ENCODE results near the gene TNFRSF13B. TPM values are rescaled to one million over a fixed set of nuclear protein-coding genes. Genes with fewer than 3 reads are reported as not detected.
"Not testable (repeated sequence)": the region's sequence is repeated elsewhere in the genome, so short reads cannot be mapped to it uniquely, and the experiment has no call there.

The TNFRSF13B gene
- total RNA-seq, 1 donor from 2014 or later = not detected

DNA sequence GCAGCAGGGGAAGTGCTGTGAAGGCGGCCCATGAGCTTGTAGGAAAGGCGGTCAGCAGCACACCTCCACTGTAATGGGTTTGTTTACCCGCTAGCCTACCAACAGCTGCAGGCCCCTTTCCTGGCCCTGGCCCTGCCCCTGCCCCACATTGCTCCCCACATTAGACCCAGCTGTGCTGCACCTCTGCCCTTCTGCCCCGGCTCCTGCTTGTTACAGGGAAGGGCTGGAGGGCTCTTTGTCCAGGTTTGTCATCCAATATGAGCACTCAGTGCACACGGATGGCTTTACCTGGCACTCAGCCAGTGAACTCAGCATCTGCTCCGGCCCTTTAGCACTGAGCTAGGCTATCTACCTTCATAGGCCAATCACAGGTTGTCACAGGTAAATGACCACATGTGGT lies 36.0 kb upstream of the TNFRSF13B start:
- ATAC-seq; DNase-seq (ENCODE audit: low spot score): not testable (repeated sequence)

- ATAC-seq = not testable (repeated sequence)
These were observed 33.2 kb upstream of the TNFRSF13B start for GRCh38 chr17:17004997-17005614.

DNA sequence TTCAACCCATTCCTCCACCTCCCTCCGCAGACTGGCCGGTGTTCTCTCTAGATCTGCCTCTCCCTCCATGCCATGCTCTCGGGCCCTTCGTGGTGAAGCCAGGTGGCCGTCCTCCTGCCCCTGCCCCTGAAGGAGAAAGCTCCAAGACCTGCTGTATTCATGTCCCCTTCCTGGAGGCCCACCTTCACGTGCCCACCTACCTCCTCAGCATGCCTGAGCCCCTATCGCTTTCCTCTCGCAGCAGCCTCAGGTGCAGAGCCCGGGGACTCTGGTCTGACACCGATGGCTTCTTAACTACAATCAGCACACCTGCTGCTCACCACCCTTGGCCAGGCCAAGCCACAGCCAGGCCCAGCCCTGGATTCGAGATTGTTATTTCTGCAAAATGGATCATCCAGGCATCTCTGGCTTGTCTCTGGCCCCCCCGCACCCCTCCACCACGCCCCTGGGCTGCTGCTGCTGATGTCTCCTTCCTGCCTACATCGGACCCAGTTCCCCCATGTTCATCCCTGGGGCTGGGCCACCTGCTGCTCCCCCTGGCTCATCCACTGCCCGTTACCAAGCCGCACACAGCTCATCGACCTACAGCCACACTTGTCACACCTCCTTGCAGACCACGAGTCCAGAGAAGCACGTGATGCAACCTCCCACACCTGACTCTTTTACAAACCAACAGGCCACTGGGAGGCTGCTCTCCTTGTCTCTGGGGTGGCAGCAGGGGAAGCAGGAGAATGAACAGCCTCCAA lies 32.5 kb upstream of the TNFRSF13B start:
- DNase-seq (ENCODE audit: low spot score) (no peak), ATAC-seq (no peak)

More at GRCh38 chr17:17004997-17005614, 33.2 kb upstream of the TNFRSF13B start:
- DNase-seq (ENCODE audit: low spot score) = not testable (repeated sequence)

DNA sequence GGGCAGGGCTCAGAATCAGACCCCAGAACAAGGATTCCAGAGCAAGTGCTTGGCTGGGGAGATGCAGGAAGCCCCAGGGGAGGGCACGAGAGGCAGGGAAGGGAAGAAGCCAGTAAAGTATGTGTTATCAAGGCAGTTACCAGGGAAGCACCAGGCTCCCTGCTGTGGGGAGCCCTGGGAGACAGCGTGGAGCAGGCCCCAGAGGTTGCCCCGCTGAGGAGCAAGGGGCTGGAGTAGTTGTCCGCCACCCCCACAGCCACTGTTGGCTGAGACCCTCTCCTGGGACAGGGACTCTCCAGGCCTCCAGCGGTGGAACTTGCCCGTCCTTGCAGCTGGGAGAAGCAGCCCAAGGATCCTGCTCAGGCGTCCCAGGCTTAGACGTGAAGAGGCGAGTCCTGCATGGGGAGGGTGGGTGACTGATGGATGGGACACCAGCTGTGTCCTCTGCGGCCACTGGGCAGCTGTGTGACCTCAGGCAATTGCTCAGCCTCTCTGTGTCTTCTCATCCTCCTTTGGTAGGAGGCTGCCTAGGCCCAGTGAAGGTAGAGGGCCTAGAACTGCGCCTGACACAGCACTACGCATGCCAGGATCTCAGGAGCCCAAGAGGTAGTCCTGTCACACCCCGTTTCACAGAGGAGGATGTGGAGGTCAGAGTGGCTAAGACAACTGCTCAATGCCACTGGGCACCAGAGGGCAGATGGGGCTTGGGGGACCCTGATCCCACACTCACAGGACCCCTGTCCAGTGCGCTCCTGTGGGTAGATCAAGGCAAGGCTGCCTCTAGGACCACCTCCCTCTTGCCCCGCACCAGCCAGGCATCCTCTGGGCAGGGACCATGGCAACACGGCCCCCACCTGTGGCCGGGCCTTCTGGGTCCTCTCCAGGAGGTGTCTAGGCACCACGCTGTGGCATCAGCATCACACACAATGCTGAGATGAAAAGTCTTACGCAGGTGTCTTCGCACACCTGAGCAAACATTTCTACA lies 31.1 kb upstream of the TNFRSF13B start:
- DNase-seq (ENCODE audit: low spot score); ATAC-seq: not testable (repeated sequence)

DNA sequence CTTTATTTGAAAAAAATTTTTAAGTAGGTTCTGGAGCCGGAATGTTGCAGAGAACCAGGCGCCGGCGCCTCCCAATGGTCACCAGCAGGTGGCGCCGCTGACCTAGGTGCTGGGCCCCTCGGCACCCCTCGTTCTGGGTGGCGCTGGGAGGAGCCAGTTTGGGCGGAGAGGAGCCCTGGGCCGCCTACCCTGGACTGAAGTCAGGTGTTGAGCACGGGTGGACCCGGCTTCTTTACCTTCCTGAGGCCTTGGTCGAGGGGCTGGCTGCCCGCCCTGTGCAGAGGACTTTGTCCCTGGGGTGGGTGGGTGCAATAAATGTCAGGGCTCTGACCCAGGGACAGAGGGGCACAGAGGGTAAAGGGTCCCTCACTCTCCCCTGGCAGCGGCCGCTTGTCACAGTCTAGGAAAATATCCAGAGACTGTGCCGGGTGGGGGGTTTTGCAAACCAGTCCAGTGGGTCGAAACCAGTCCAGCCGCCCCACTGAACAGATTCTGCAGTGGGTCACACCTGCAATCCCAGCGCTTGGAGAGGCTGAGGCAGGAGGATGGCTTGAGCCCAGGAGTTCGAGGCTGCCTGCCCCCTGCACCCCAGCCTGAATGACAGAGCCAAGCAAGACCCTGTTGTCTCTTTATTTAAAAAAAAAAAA lies 30.1 kb upstream of the TNFRSF13B start:
- peak; percentile 91 for DNase-seq (ENCODE audit: low spot score)
- peak; percentile 96 for ATAC-seq

- DNase-seq (ENCODE audit: low spot score) = no peak
- peak; percentile 1 for ATAC-seq
These were observed 29.3 kb upstream of the TNFRSF13B start for GRCh38 chr17:17001076-17001777.

- ATAC-seq = no peak
- no peak for DNase-seq (ENCODE audit: low spot score)
These were observed 28.2 kb upstream of the TNFRSF13B start for GRCh38 chr17:16999931-17000625.

- DNase-seq (ENCODE audit: low spot score) (peak; percentile 62), ATAC-seq (peak; percentile 70)
These were observed 25.9 kb upstream of the TNFRSF13B start for GRCh38 chr17:16997514-16998429.

- not testable (repeated sequence) for DNase-seq (ENCODE audit: low spot score); ATAC-seq
These were observed 24.8 kb upstream of the TNFRSF13B start for GRCh38 chr17:16996726-16997125.

DNA sequence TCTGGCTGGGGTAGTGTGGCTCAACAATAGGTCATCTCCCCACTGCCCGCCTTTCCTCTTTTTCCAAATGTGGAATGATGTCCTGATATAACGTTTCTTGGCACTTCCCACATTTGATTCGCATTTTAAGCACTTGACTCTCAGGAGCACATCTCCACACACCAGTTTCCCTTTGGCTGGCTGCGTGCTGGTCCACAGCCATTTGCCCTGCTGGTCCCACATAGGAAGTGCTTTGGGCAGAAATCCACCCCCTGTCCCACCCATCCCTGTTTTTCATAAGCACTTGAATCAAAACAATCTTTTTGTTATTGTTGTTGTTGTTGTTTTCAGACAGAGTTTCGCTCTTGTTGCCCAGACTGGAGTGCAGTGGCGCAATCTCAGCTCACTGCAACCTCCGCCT lies 24.0 kb upstream of the TNFRSF13B start:
- ATAC-seq (no peak), DNase-seq (ENCODE audit: low spot score) (no peak)

DNA sequence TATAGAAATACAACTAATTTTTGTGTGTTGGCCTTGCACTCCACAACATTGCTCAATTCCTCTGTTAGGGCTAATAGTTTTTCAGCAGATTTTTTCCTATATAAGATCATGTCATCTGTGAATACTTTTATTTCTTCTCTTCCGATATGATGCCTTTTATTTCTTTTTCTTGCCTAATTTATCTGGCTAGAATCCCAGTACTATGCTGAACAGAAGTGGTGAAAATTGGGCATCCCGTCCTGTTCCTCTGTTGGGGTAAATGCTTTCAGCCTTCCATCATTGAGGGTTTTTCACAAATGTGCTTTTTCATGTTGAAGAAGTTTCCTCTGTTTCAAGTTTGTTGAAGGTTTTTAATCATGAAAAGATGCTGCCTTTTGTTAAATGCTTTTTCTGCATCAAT lies 22.7 kb upstream of the TNFRSF13B start:
- no peak for ATAC-seq

DNA sequence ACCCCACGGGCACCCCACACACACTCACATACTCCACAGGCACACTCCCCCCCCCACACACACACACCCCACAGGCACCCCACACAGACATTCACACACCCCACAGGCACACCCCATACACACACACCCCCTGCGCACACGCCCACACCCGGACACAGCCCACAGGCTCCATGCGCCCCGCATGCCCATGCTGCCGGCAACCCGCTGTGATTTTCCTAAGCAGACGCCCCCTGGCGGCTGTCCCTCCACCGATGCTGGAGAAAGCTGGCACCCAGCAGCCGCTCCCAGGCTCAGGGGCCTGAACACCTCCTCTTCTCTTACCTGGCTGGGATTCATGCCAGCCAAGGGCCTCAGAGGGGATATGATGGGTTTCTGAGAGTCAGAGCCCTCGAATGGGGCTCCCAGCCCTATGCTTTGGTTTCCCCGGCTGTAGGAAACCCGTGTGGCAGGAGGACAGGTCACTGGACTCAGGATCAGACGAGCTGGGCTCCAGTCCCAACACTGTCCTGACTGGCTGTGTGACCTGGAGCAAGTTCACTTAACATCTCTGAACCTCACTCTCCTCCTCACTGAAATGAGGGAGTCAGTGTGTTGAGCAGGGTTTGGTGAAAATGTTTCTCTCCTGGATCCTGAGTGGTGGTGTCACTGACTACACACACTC lies 19.6 kb upstream of the TNFRSF13B start:
- ATAC-seq (peak; percentile 89), DNase-seq (ENCODE audit: low spot score) (peak; percentile 78)

More for the DNA sequence above, 22.7 kb upstream of the TNFRSF13B start:
- no peak for DNase-seq (ENCODE audit: low spot score)

DNA sequence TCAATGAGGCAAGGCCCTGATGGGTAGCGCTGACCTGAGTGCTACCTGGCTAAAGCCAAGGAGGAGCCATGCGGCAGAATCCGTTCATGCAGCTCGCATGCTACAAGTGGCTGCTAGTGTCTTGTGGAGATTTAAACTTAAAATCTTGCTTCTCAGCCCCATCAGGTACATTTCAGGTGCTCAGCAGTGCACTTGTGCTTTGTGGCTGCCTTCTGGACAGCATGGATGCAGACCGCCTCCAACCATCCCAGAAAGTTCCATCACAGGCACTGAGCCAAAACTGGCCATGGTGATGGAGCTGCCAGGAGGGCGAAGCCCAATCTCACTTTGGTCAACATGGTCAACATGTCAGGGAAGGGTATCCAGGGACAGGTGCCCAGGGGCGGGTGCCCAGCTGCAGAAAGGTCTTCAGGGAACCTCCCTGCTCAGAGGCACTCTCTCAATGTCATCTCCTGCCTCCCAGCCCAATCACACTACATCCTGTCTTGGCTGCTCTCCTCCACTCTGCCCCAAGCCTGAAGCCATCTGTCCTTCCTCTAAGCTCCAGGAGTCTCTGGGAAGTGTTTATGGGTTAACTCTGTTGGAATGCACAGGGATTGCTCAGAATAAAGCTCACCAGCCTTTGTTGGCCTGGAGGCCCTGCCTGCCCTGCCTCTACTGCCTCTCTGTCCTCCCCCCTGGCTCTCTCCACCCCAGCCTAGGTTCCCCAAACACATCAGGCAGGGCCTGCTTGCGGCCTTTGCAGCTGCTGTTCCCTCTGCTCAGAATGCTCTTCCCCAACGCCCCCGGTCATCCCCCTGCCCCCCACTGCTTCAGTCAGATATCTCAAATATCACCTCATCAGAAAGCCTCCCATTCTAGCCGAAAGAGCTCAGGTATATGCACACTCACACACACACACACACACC lies 18.3 kb upstream of the TNFRSF13B start:
- DNase-seq (ENCODE audit: low spot score) = no peak
- ATAC-seq = no peak

DNA sequence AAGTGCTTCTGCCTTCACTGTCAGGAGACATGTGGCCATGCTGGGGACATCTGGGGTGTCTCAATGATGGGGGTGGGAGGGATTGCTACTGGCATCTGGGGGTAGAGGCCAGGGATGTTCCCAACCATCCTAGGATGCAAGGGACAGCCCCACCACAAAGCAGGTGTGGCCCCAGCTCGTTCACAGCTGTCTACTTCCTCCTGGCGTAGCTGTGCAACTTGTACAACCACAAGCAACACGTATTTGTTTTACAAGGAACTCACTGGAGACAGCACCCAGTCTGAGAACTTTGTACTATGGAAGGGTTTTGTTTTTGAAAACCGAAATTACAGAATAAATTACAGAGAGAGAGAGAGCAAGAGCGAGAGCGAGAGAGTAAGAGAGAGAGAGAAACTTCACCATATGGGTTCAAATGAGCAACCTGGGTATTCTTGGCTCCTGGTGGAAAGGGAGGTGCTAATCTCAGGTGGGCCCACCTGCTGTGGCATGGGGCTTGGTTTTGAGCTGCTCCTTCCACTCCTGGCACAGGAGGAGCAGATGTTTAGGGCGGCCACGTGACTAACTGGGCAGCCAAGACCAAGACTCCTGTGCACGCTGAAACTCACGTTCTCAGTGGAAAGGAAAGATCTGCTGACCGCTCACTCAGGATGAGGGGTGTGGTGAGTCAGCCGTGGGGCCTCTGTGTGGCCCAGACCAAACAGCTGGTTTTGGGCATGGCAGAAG lies 17.5 kb upstream of the TNFRSF13B start:
- DNase-seq (ENCODE audit: low spot score) (no peak), ATAC-seq (no peak)

- no peak for ATAC-seq
- DNase-seq (ENCODE audit: low spot score) = no peak
These were observed 16.9 kb upstream of the TNFRSF13B start for GRCh38 chr17:16988749-16989229.
